ENCODE measurements around the gene GPSM1.

The GPSM1 gene

DNA sequence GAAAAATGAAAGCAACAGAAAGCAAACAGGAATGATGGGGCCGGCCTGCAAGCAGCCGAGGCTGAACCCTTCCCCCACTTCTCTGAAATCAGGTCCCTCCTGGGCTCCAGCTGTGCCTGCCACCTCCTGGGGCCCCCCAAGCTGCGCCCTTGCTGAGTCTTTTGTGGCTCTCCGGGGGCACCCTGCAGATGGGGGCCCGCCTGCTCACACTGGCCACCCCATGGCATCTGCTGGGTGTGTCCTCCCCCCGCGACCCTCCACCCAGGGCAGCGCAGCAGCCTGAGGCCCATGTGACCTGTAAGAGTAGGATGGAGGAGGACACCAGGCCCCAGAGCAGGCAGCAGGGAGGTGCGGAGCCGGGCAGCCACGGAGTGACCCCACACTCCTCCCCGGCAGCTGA lies 5.7 kb downstream of the GPSM1 start:
- no peak for DNase-seq (ENCODE audit: extremely low read depth, insufficient read length)
- TF ChIP-seq CTCF (IDR thresholded peaks at IDR 0.05; ENCODE audit: insufficient read depth, low read length, poor library complexity, severe bottlenecking), result no peak
- H3K27me3 ChIP-seq (replicated peaks; ENCODE audit: control insufficient read depth, insufficient read depth, low read length), result no peaks in the 10 kb centered on the region; the same call in none of the 2 replicates
- no peaks in the 10 kb centered on the region for H3K36me3 ChIP-seq (ENCODE audit: control insufficient read depth, insufficient read depth, low read length)
- no peak overlapping the region for H3K4me3 ChIP-seq (replicated peaks; ENCODE audit: low read depth, low read length)

- no peak for DNase-seq (ENCODE audit: extremely low read depth, insufficient read length)
- H3K27me3 ChIP-seq (replicated peaks; ENCODE audit: control insufficient read depth, insufficient read depth, low read length), result no peaks in the 10 kb centered on the region; the same call in none of the 2 replicates
- H3K36me3 ChIP-seq (ENCODE audit: control insufficient read depth, insufficient read depth, low read length), result no peaks in the 10 kb centered on the region
- no peak for TF ChIP-seq CTCF (IDR thresholded peaks at IDR 0.05; ENCODE audit: insufficient read depth, low read length, poor library complexity, severe bottlenecking)
- H3K4me3 ChIP-seq (replicated peaks; ENCODE audit: low read depth, low read length), result no peak overlapping the region
These were observed 6.1 kb downstream of the GPSM1 start for GRCh38 chr9:136333486-136333885.

GRCh38 chr9:136334541-136334940 lies 7.2 kb downstream of the GPSM1 start:
- no peak for TF ChIP-seq CTCF (IDR thresholded peaks at IDR 0.05; ENCODE audit: insufficient read depth, low read length, poor library complexity, severe bottlenecking)
- no peak for DNase-seq (ENCODE audit: extremely low read depth, insufficient read length)
- no peaks in the 10 kb centered on the region for H3K36me3 ChIP-seq (ENCODE audit: control insufficient read depth, insufficient read depth, low read length)

GRCh38 chr9:136335296-136336155 lies 8.2 kb downstream of the GPSM1 start:
- H3K4me3 ChIP-seq (replicated peaks; ENCODE audit: low read depth, low read length), result no peak overlapping the region
- TF ChIP-seq CTCF (IDR thresholded peaks at IDR 0.05; ENCODE audit: insufficient read depth, low read length, poor library complexity, severe bottlenecking), result no peak
- no peaks in the 10 kb centered on the region; the same call in 1 of the 2 replicates for H3K27me3 ChIP-seq (replicated peaks; ENCODE audit: control insufficient read depth, insufficient read depth, low read length)
- no peaks in the 10 kb centered on the region for H3K36me3 ChIP-seq (ENCODE audit: control insufficient read depth, insufficient read depth, low read length)
- DNase-seq (ENCODE audit: extremely low read depth, insufficient read length), result no peak

More at GRCh38 chr9:136334541-136334940, 7.2 kb downstream of the GPSM1 start:
- Histone ChIP-seq H3K27me3 (replicated peaks; ENCODE audit: control insufficient read depth, insufficient read depth, low read length) (no peaks in the 10 kb centered on the region; the same call in 1 of the 2 replicates), H3K4me3 (replicated peaks; ENCODE audit: low read depth, low read length) (no peak overlapping the region)

DNA sequence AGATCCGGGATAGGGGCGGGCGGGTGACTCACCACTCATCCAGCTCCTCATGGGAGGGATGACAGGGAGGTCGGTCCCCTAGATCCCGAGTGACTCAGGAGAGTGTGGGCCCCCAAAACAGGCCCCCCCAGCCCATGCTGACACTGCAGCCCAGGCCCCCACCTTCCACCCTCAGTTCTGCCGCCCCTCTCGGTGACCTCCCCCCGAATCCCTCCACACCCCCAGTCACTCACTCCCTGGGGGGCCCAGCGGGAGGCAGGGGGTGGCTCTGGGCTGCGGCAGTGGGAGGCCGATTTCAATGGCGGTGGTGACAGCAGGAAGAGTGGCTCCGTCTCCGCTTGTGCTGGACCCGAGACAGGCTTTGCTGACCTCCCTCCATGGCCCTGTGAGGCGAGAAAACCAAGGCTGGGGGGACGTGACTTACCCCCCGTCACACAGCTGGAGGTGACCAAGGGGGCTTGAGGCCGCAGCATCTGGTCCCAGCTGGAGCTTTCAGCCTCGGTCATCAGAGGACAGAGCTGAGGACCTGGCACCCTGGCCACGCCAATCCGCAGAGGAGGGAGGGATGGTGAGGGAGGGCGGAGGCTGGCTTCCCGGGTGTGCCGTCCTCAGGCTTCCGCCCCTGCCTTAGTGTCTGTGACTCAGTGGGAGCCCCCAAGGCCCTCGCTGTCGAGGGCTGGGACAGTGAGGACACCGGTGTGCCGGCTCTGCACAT lies 9.0 kb downstream of the GPSM1 start:
- no peak for DNase-seq (ENCODE audit: extremely low read depth, insufficient read length)
- H3K27me3 ChIP-seq (replicated peaks; ENCODE audit: control insufficient read depth, insufficient read depth, low read length), result no peaks in the 10 kb centered on the region; the same call in 1 of the 2 replicates
- no peaks in the 10 kb centered on the region for H3K36me3 ChIP-seq (ENCODE audit: control insufficient read depth, insufficient read depth, low read length)
- H3K4me3 ChIP-seq (replicated peaks; ENCODE audit: low read depth, low read length), result no peak overlapping the region
- no peak for TF ChIP-seq CTCF (IDR thresholded peaks at IDR 0.05; ENCODE audit: insufficient read depth, low read length, poor library complexity, severe bottlenecking)

All from GM06990 (cell line).